HepG2 (cell line): ENCODE measurements around the gene CPNE1. TPM values are rescaled to one million over a fixed set of nuclear protein-coding genes. Genes with fewer than 3 reads are reported as not detected.

Source experiments
- ATAC-seq: fragments of 200-7000 bp; cut with Tn5 transposase; 3 replicates; pipeline ENCODE4 v1.9.1; 2020; ENCODE audit warnings: mild to moderate bottlenecking, moderate library complexity
- BruUV-seq: library from RNA; stranded (reverse); fragments of 400-500 nt; replicated peaks from 2 replicates; lab custom pipeline; 2021; lab: Mats Ljungman, UMichigan
- CTCF ChIA-PET: fragments of 300-600 bp; formaldehyde crosslinking; extraction: SDS; loops from one replicate; lab custom pipeline; 2021; ENCODE audit warnings: low total read pairs, inconsistent platforms, low intra/inter-chr PET ratio; lab: Yijun Ruan, JAX
- POLR2A ChIA-PET: fragments of 350-600 bp; sonication (Branson Sonifier 250); formaldehyde crosslinking; loops from one replicate; lab custom pipeline; 2020; ENCODE audit warnings: antibody characterized with exemption, inconsistent platforms; lab: Yijun Ruan, JAX
- DNase-seq: peaks from one replicate; pipeline ENCODE4 v3.0.0-alpha.2; 2015; ENCODE audit warnings: low spot score
- FAIRE-seq: peaks from 3 replicates; lab custom pipeline; 2011; peaks lifted over from hg19 to GRCh38; lab: Jason Lieb, UNC
- H2AFZ ChIP-seq: one replicate; pipeline ENCODE4 v1.6.1; 2011; ENCODE audit warnings: low read length, inconsistent platforms
- H3K27ac ChIP-seq: fragments of 300-600 bp; 3 replicates; pipeline ENCODE4 v1.8.0; 2011; ENCODE audit warnings: mixed run types, mild to moderate bottlenecking, mixed read lengths, low read length, inconsistent platforms; ENCODE audit not compliant: insufficient read depth; ENCODE audit errors: extremely low read length
- H3K27me3 ChIP-seq, 2 experiments: fragments of 200-600 bp in 1 of 2; 2 replicates in 1 of 2; 3 replicates in 1 of 2; pipeline versions ENCODE4 v1.6.0 to v1.8.0; 2011; ENCODE audit warnings: low read length in 2 of 2, mild to moderate bottlenecking in 2 of 2, moderate library complexity in 2 of 2, inconsistent platforms in 1 of 2; ENCODE audit not compliant: insufficient read depth in 2 of 2, control insufficient read depth in 1 of 2
- H3K36me3 ChIP-seq, 2 experiments: fragments of 200-600 bp in 1 of 2; replicated peaks in 1 of 2; 2 replicates in 1 of 2; 3 replicates in 1 of 2; pipeline versions ENCODE4 v1.5.1 to v1.8.0; 2011; ENCODE audit warnings: low read length in 2 of 2, inconsistent platforms in 1 of 2; ENCODE audit not compliant: insufficient read depth in 2 of 2, control insufficient read depth in 1 of 2
- H3K4me1 ChIP-seq: 2 replicates; pipeline ENCODE4 v1.5.1; 2012; ENCODE audit warnings: low read length, inconsistent platforms; ENCODE audit not compliant: insufficient read depth
- H3K4me2 ChIP-seq: 2 replicates; pipeline ENCODE4 v1.6.0; 2011; ENCODE audit warnings: low read depth, low read length, inconsistent platforms
- H3K4me3 ChIP-seq, 3 experiments: fragments of 200-600 bp in 1 of 3; sonication (generic), shearing (Covaris generic) in 1 of 3; replicated peaks in 1 of 3; 2 replicates each; pipeline ENCODE4 v1.5.1; 2011 to 2016; ENCODE audit warnings: low read length in 3 of 3, inconsistent platforms in 2 of 3, low read depth in 2 of 3, mild to moderate bottlenecking in 2 of 3, control low read depth in 1 of 3, mixed read lengths in 1 of 3; ENCODE audit not compliant: insufficient read depth in 1 of 3
- H3K79me2 ChIP-seq: one replicate; pipeline ENCODE4 v1.6.1; 2011; ENCODE audit warnings: low read length, inconsistent platforms; ENCODE audit not compliant: insufficient read depth
- H3K9ac ChIP-seq: 2 replicates; pipeline ENCODE4 v1.6.0; 2011; ENCODE audit warnings: mild to moderate bottlenecking, low read depth, low read length, inconsistent platforms; ENCODE audit not compliant: insufficient read depth
- H3K9me3 ChIP-seq: 2 replicates; pipeline ENCODE4 v1.5.1; 2012; ENCODE audit warnings: mild to moderate bottlenecking, low read length
- H4K20me1 ChIP-seq: 2 replicates; pipeline ENCODE4 v1.6.0; 2011; ENCODE audit warnings: inconsistent platforms, mild to moderate bottlenecking, low read length, moderate library complexity; ENCODE audit not compliant: insufficient read depth
- FOXJ3 ChIP-seq: sonication (generic); formaldehyde crosslinking; IDR thresholded peaks from 2 replicates; pipeline ENCODE4 v1.4.0; 2020; ENCODE audit warnings: missing genetic modification reagents, mild to moderate bottlenecking, borderline replicate concordance
- KLF16 ChIP-seq, 2 experiments: sonication (generic) in 1 of 2; formaldehyde crosslinking in 1 of 2; IDR thresholded peaks; 2 replicates each; pipeline versions ENCODE4 v1.6.1 to v1.8.0; 2016 to 2023; ENCODE audit warnings: missing genetic modification reagents in 2 of 2, missing compliant biosample characterization in 1 of 2
- MBNL3 ChIP-seq: fragments of 250-450 bp; sonication (Bioruptor Pico); conservative IDR thresholded peaks from 2 replicates; pipeline ENCODE4 v1.8.0; 2022; ENCODE audit warnings: mild to moderate bottlenecking, inconsistent platforms
- TEAD3 ChIP-seq: optimal IDR thresholded peaks from 2 replicates; pipeline ENCODE3; 2016; ENCODE audit warnings: borderline replicate concordance
- ZNF441 ChIP-seq: sonication (generic); formaldehyde crosslinking; IDR thresholded peaks from 2 replicates; pipeline ENCODE4 v1.7.0; 2021; ENCODE audit warnings: missing genetic modification reagents, borderline replicate concordance
- ZNF451 ChIP-seq: sonication (generic); formaldehyde crosslinking; IDR thresholded peaks from 2 replicates; pipeline ENCODE4 v1.5.0; 2020; ENCODE audit warnings: mild to moderate bottlenecking, missing genetic modification reagents
- ZNF550 ChIP-seq: sonication (generic); formaldehyde crosslinking; IDR thresholded peaks from 2 replicates; pipeline ENCODE4 v1.4.0; 2020; ENCODE audit warnings: mild to moderate bottlenecking, missing genetic modification reagents, borderline replicate concordance
- ZNF670 ChIP-seq: sonication (generic); formaldehyde crosslinking; IDR thresholded peaks from 2 replicates; pipeline ENCODE4 v1.8.0; 2022; ENCODE audit warnings: mild to moderate bottlenecking, missing genetic modification reagents, borderline replicate concordance
- WGBS: methylation state at CpG from one replicate; pipeline ENCODE4 v1.1.6; 2017; ENCODE audit warnings: low lambda C conversion rate; 5-methylcytosine and 5-hydroxymethylcytosine counted together
- in situ Hi-C: cut with HindIII; loops from 2 replicates; pipeline ENCODE4 v1.10.0; 2017; ENCODE audit warnings: low pct_unique_long_range_greater_than_20kb; ENCODE audit not compliant: extremely low pct_ligation_motif_present
- intact Hi-C: fragments of 100-400 bp; cut with micrococcal nuclease; formaldehyde crosslinking; loops from one replicate; pipeline ENCODE4 v1.10.0; 2022; ENCODE audit not compliant: unreplicated experiment
- polyA plus RNA-seq, 8 experiments: library from polyadenylated mRNA; depleted of rRNA in 3 of 8; stranded (reverse) in 7 of 8; unstranded in 1 of 8; fragments of >200 nt; fragmentation: Illumina TruSeq in 4 of 8; extraction: Trizol in 4 of 8; gene quantifications; 2 replicates each; pipeline versions ENCODE4 v1.2.1 to v1.2.3, GENCODE V29; 2011 to 2016; ENCODE audit warnings: low read depth in 4 of 8, missing spikeins in 1 of 8, mixed read lengths in 1 of 8; ENCODE audit not compliant: insufficient read depth in 1 of 8
- total RNA-seq, 5 experiments: library from RNA; depleted of rRNA; stranded (reverse); fragments of >200 nt; fragmentation: Illumina TruSeq; extraction: Trizol; gene quantifications; 2 replicates each; pipeline ENCODE4 v1.2.3, GENCODE V29; 2016; ENCODE audit warnings: low read depth in 1 of 5
- TF ChIP-seq, protein P1 (sequence below): sonication (generic); formaldehyde crosslinking; IDR thresholded peaks from 2 replicates; pipeline ENCODE4 v1.5.0; 2020; ENCODE audit warnings: missing genetic modification reagents, mild to moderate bottlenecking, borderline replicate concordance
- TF ChIP-seq, protein P2 (sequence below): sonication (generic); formaldehyde crosslinking; IDR thresholded peaks from 2 replicates; pipeline ENCODE4 v1.5.0; 2020; ENCODE audit warnings: missing genetic modification reagents
- TF ChIP-seq, protein P3 (sequence below): sonication (generic); formaldehyde crosslinking; IDR thresholded peaks from 2 replicates; pipeline ENCODE4 v1.4.0; 2020; ENCODE audit warnings: missing genetic modification reagents

The CPNE1 gene
- total and polyA plus RNA-seq, 2 of the 13 experiments (the other 11 are each of a cell fraction or from before 2014, with no cell fraction given), result 408 to 431 TPM

DNA sequence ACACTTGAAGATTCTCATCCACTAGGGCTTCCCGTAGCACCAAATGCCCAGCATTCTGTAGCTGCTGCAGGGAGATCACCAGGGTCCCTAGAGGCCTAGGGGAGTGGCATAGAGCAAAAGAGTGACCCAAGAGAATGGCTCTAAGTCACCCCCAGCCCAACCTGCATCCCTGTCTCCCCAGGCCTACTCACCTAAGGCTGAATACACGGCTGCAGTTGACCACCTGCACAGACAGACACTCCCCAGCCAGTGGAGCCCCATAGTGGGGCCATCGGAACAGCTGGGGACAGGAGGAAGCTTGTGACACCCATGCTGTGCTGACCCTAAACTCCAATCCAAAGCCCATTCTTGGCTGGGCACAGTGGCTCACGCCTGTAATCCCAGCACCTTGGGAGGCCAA is 58.6 kb downstream of the CPNE1 start:
- POLR2A ChIA-PET, result interaction anchor here (3.7 kb wide), 1 partner anchor 10 kb away, joined by 17 read pairs; the partner anchor contains the start of gene SPAG4
- Histone ChIP-seq H3K4me1 (peaks cover 27% of the 10 kb centered on the region), H3K9ac (no peak overlapping the region), H3K4me2 (no peak overlapping the region), H2AFZ (no peak overlapping the region), H3K4me3 (no peak overlapping the region), H3K9me3 (no peaks in the 10 kb centered on the region), H3K36me3 (no peaks in the 10 kb centered on the region), H4K20me1 (no peaks in the 10 kb centered on the region), H3K79me2 (no peaks in the 10 kb centered on the region), H3K27me3 (peaks cover 0 to 10% of the 10 kb centered on the region in 2 experiments; a peak in 3 of 5 replicates), H3K27ac (no peak overlapping the region)
- BruUV-seq, result no TSS peak
- no peak for DNase-seq
- CTCF ChIA-PET, result no interaction called here
- in situ Hi-C loops (no loop called here), intact Hi-C loops (no loop called here)
- 38% methylated on average over 4 of the region's 4 CpGs for WGBS
- no peak for FAIRE-seq
- TF ChIP-seq ZNF550 (CRISPR knock-in tag), result no peak
- TF ChIP-seq, protein P1, sequence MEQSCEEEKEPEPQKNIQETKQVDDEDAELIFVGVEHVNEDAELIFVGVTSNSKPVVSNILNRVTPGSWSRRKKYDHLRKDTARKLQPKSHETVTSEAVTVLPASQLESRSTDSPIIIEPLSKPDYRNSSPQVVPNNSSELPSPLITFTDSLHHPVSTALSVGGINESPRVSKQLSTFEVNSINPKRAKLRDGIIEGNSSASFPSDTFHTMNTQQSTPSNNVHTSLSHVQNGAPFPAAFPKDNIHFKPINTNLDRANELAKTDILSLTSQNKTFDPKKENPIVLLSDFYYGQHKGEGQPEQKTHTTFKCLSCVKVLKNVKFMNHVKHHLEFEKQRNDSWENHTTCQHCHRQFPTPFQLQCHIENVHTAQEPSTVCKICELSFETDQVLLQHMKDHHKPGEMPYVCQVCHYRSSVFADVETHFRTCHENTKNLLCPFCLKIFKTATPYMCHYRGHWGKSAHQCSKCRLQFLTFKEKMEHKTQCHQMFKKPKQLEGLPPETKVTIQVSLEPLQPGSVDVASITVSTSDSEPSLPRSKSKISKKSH (CRISPR knock-in tag), result 0 out of 2 replicates have a peak, but pooled peaks have one; percentile 29
- ATAC-seq, result no peak

DNA sequence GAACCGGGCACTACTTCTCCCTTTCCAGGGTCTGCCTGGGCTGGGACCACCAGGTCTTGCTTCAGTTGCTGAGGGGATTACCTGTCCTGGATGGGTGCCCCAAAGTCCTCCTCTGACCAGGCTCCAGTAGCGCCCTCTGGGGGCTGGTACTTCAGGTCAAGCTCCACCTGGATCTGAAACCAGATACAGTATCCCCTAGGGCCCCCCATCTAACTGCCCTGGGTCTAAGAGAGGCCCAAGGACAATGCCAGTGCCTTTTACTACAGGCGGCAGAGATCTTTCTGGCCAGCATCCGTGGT is 60.3 kb downstream of the CPNE1 start:
- H3K27ac ChIP-seq, result no peak overlapping the region
- WGBS, result 14% methylated on average over 4 of the region's 4 CpGs
- peaks cover 3 to 23% of the 10 kb centered on the region in 2 experiments; a peak in 3 of 5 replicates for H3K27me3 ChIP-seq
- FAIRE-seq (no peak), DNase-seq (peak; percentile 70), ATAC-seq (peak; percentile 56)
- 0 out of 2 replicates have a peak overlapping the region, but pooled peaks have one; percentile 18 for H3K4me2 ChIP-seq
- no peaks in the 10 kb centered on the region for H3K36me3 ChIP-seq
- no peaks in the 10 kb centered on the region for H4K20me1 ChIP-seq
- no peak overlapping the region for H3K4me3 ChIP-seq
- in situ Hi-C loops (loop anchor here (5.0 kb wide), 1 partner anchor 142 kb away; no protein-coding TSS in a partner anchor), intact Hi-C loops (loop anchor here (1.0 kb wide), 1 partner anchor 36 kb away; no protein-coding TSS in a partner anchor)
- H2AFZ ChIP-seq, result no peak overlapping the region
- no peak overlapping the region for H3K9ac ChIP-seq
- H3K79me2 ChIP-seq, result no peaks in the 10 kb centered on the region
- CTCF ChIA-PET, result interaction anchor here (0.7 to 1.5 kb wide), 3 partner anchors 12 to 141 kb away, joined by 3 to 8 read pairs (median 5); no protein-coding TSS in a partner anchor
- peaks cover 25% of the 10 kb centered on the region for H3K4me1 ChIP-seq
- H3K9me3 ChIP-seq, result no peaks in the 10 kb centered on the region
- POLR2A ChIA-PET, result interaction anchor here (0.6 to 3.7 kb wide), 3 partner anchors 12 to 138 kb away, joined by 4 to 17 read pairs (median 5); partner anchors contain the start of genes RBM39 and SPAG4
- BruUV-seq, result no TSS peak
- TF ChIP-seq TEAD3 (CRISPR knock-in tag), result peak; percentile 37
- TF ChIP-seq, protein P2, sequence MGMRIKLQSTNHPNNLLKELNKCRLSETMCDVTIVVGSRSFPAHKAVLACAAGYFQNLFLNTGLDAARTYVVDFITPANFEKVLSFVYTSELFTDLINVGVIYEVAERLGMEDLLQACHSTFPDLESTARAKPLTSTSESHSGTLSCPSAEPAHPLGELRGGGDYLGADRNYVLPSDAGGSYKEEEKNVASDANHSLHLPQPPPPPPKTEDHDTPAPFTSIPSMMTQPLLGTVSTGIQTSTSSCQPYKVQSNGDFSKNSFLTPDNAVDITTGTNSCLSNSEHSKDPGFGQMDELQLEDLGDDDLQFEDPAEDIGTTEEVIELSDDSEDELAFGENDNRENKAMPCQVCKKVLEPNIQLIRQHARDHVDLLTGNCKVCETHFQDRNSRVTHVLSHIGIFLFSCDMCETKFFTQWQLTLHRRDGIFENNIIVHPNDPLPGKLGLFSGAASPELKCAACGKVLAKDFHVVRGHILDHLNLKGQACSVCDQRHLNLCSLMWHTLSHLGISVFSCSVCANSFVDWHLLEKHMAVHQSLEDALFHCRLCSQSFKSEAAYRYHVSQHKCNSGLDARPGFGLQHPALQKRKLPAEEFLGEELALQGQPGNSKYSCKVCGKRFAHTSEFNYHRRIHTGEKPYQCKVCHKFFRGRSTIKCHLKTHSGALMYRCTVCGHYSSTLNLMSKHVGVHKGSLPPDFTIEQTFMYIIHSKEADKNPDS, result no peak
- no peak for TF ChIP-seq ZNF670 (CRISPR knock-in tag)
- TF ChIP-seq FOXJ3, result no peak
- TF ChIP-seq, protein P3, sequence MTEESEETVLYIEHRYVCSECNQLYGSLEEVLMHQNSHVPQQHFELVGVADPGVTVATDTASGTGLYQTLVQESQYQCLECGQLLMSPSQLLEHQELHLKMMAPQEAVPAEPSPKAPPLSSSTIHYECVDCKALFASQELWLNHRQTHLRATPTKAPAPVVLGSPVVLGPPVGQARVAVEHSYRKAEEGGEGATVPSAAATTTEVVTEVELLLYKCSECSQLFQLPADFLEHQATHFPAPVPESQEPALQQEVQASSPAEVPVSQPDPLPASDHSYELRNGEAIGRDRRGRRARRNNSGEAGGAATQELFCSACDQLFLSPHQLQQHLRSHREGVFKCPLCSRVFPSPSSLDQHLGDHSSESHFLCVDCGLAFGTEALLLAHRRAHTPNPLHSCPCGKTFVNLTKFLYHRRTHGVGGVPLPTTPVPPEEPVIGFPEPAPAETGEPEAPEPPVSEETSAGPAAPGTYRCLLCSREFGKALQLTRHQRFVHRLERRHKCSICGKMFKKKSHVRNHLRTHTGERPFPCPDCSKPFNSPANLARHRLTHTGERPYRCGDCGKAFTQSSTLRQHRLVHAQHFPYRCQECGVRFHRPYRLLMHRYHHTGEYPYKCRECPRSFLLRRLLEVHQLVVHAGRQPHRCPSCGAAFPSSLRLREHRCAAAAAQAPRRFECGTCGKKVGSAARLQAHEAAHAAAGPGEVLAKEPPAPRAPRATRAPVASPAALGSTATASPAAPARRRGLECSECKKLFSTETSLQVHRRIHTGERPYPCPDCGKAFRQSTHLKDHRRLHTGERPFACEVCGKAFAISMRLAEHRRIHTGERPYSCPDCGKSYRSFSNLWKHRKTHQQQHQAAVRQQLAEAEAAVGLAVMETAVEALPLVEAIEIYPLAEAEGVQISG (CRISPR knock-in tag), result peak; percentile 32; the same call in 1 of the 2 replicates
- TF ChIP-seq ZNF441, result no peak
- no peak for TF ChIP-seq KLF16 (CRISPR knock-in tag; IDR thresholded peaks at IDR 0.05)
- TF ChIP-seq MBNL3 (CRISPR knock-in tag), result no peak
- TF ChIP-seq ZNF451 (CRISPR knock-in tag), result no peak
